HEK293 (cell line): ENCODE data around the gene ACTR6.
A peak's percentile ranks its signal among the peaks of the same experiment; 100 is the strongest.

Source experiments
- BCL11B ChIP-seq: fragments of 450-650 bp; formaldehyde crosslinking; IDR thresholded peaks from 2 replicates; pipeline ENCODE4 v1.5.1; 2016; ENCODE audit warnings: low read depth, missing biosample characterization, missing genetic modification characterization
- BCL6B ChIP-seq: fragments of 450-650 bp; formaldehyde crosslinking; IDR thresholded peaks from 2 replicates; pipeline ENCODE4 v1.5.1; 2017; ENCODE audit warnings: missing biosample characterization, missing genetic modification characterization
- KLF7 ChIP-seq: fragments of 450-650 bp; formaldehyde crosslinking; IDR thresholded peaks from 2 replicates; pipeline ENCODE4 v1.5.1; 2016; ENCODE audit warnings: missing biosample characterization, missing genetic modification characterization, borderline replicate concordance
- KLF8 ChIP-seq: fragments of 450-650 bp; formaldehyde crosslinking; IDR thresholded peaks from 2 replicates; pipeline ENCODE4 v1.5.1; 2016; ENCODE audit warnings: missing biosample characterization, missing genetic modification characterization
- PRDM1 ChIP-seq: fragments of 450-650 bp; formaldehyde crosslinking; IDR thresholded peaks from 2 replicates; pipeline ENCODE4; 2016; ENCODE audit warnings: missing biosample characterization, missing genetic modification characterization
- REST ChIP-seq: fragments of 450-650 bp; formaldehyde crosslinking; IDR thresholded peaks from 2 replicates; pipeline ENCODE4 v1.5.1; 2016; ENCODE audit warnings: missing biosample characterization, missing genetic modification characterization
- ZBTB6 ChIP-seq: fragments of 450-650 bp; formaldehyde crosslinking; IDR thresholded peaks from 2 replicates; pipeline ENCODE4 v1.5.1; 2017; ENCODE audit warnings: missing biosample characterization, missing genetic modification characterization
- ZNF148 ChIP-seq: fragments of 450-650 bp; formaldehyde crosslinking; IDR thresholded peaks from 2 replicates; pipeline ENCODE4 v1.5.0; 2017; ENCODE audit warnings: missing biosample characterization, missing genetic modification characterization, borderline replicate concordance
- ZNF174 ChIP-seq: fragments of 450-650 bp; formaldehyde crosslinking; IDR thresholded peaks from 2 replicates; pipeline ENCODE4 v1.5.0; 2017; ENCODE audit warnings: missing biosample characterization, mild to moderate bottlenecking, missing genetic modification characterization
- ZNF19 ChIP-seq: fragments of 450-650 bp; formaldehyde crosslinking; IDR thresholded peaks from 2 replicates; pipeline ENCODE4; 2016; ENCODE audit warnings: missing biosample characterization, missing genetic modification characterization, low read depth
- ZNF214 ChIP-seq: fragments of 450-650 bp; formaldehyde crosslinking; IDR thresholded peaks from 2 replicates; pipeline ENCODE4 v1.5.1; 2017; ENCODE audit warnings: missing biosample characterization, mild to moderate bottlenecking, missing genetic modification characterization, borderline replicate concordance
- ZNF302 ChIP-seq: fragments of 450-650 bp; formaldehyde crosslinking; IDR thresholded peaks from 2 replicates; pipeline ENCODE4 v1.5.1; 2016; ENCODE audit warnings: missing biosample characterization, missing genetic modification characterization, low read depth
- ZNF416 ChIP-seq: fragments of 450-650 bp; formaldehyde crosslinking; IDR thresholded peaks from 2 replicates; pipeline ENCODE4 v1.5.1; 2016; ENCODE audit warnings: missing biosample characterization, missing genetic modification characterization
- ZNF510 ChIP-seq: fragments of 450-650 bp; formaldehyde crosslinking; IDR thresholded peaks from 2 replicates; pipeline ENCODE4 v1.5.1; 2018; ENCODE audit warnings: mild to moderate bottlenecking, missing genetic modification characterization, missing biosample characterization; ENCODE audit not compliant: insufficient replicate concordance
- ZNF514 ChIP-seq: fragments of 450-650 bp; formaldehyde crosslinking; IDR thresholded peaks from 2 replicates; pipeline ENCODE4 v1.5.1; 2016; ENCODE audit warnings: missing biosample characterization, missing genetic modification characterization
- ZNF639 ChIP-seq: fragments of 450-650 bp; formaldehyde crosslinking; IDR thresholded peaks from 2 replicates; pipeline ENCODE4 v1.5.1; 2016; ENCODE audit warnings: missing biosample characterization, missing genetic modification characterization
- ZNF654 ChIP-seq: fragments of 450-650 bp; formaldehyde crosslinking; IDR thresholded peaks from 2 replicates; pipeline ENCODE4 v1.5.1; 2016; ENCODE audit warnings: low read depth, missing biosample characterization, missing genetic modification characterization
- ZNF677 ChIP-seq: fragments of 450-650 bp; IDR thresholded peaks from 2 replicates; pipeline ENCODE4 v1.5.0; 2018; ENCODE audit warnings: missing biosample characterization, mild to moderate bottlenecking, missing genetic modification characterization, moderate library complexity
- ZNF792 ChIP-seq: fragments of 450-650 bp; formaldehyde crosslinking; IDR thresholded peaks from 2 replicates; pipeline ENCODE4 v1.5.1; 2016; ENCODE audit warnings: missing biosample characterization, missing genetic modification characterization
- ZNF843 ChIP-seq: fragments of 450-650 bp; formaldehyde crosslinking; IDR thresholded peaks from 2 replicates; pipeline ENCODE4 v1.5.1; 2016; ENCODE audit warnings: missing biosample characterization, missing genetic modification characterization
- ZXDB ChIP-seq: fragments of 450-650 bp; formaldehyde crosslinking; IDR thresholded peaks from 2 replicates; pipeline ENCODE4 v1.5.1; 2016; ENCODE audit warnings: missing biosample characterization, missing genetic modification characterization
- TF ChIP-seq, protein P1 (sequence below): fragments of 450-650 bp; formaldehyde crosslinking; IDR thresholded peaks from 2 replicates; pipeline ENCODE4 v1.5.1; 2017; ENCODE audit warnings: missing biosample characterization, missing genetic modification characterization
- TF ChIP-seq, protein P2 (sequence below): fragments of 450-650 bp; formaldehyde crosslinking; IDR thresholded peaks from 2 replicates; pipeline ENCODE4 v1.5.1; 2017; ENCODE audit warnings: missing biosample characterization, missing genetic modification characterization
- TF ChIP-seq, protein P3 (sequence below): fragments of 450-650 bp; formaldehyde crosslinking; optimal IDR thresholded peaks from 2 replicates; pipeline ENCODE3; 2016; ENCODE audit warnings: missing biosample characterization, mild to moderate bottlenecking, missing genetic modification characterization

The ACTR6 gene

GRCh38 chr12:100219328-100220109 lies 18.9 kb downstream of the ACTR6 start (continued):
- TF ChIP-seq, protein P1, sequence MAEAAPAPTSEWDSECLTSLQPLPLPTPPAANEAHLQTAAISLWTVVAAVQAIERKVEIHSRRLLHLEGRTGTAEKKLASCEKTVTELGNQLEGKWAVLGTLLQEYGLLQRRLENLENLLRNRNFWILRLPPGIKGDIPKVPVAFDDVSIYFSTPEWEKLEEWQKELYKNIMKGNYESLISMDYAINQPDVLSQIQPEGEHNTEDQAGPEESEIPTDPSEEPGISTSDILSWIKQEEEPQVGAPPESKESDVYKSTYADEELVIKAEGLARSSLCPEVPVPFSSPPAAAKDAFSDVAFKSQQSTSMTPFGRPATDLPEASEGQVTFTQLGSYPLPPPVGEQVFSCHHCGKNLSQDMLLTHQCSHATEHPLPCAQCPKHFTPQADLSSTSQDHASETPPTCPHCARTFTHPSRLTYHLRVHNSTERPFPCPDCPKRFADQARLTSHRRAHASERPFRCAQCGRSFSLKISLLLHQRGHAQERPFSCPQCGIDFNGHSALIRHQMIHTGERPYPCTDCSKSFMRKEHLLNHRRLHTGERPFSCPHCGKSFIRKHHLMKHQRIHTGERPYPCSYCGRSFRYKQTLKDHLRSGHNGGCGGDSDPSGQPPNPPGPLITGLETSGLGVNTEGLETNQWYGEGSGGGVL (tag by site-specific recombination), result no peak
- peak; percentile 64 for TF ChIP-seq ZXDB (tag by site-specific recombination)
- TF ChIP-seq PRDM1 (tag by site-specific recombination), result no peak
- TF ChIP-seq ZNF510, result no peak
- no peak for TF ChIP-seq ZNF214 (tag by site-specific recombination)
- TF ChIP-seq ZBTB6 (tag by site-specific recombination), result no peak
- TF ChIP-seq, protein P2, sequence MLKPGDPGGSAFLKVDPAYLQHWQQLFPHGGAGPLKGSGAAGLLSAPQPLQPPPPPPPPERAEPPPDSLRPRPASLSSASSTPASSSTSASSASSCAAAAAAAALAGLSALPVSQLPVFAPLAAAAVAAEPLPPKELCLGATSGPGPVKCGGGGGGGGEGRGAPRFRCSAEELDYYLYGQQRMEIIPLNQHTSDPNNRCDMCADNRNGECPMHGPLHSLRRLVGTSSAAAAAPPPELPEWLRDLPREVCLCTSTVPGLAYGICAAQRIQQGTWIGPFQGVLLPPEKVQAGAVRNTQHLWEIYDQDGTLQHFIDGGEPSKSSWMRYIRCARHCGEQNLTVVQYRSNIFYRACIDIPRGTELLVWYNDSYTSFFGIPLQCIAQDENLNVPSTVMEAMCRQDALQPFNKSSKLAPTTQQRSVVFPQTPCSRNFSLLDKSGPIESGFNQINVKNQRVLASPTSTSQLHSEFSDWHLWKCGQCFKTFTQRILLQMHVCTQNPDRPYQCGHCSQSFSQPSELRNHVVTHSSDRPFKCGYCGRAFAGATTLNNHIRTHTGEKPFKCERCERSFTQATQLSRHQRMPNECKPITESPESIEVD, result peak; percentile 93
- no peak for TF ChIP-seq ZNF654 (tag by site-specific recombination)
- no peak for TF ChIP-seq KLF7 (tag by site-specific recombination)
- no peak for TF ChIP-seq ZNF639 (tag by site-specific recombination)
- no peak for TF ChIP-seq ZNF792 (tag by site-specific recombination)
- TF ChIP-seq REST (tag by site-specific recombination), result no peak
- no peak for TF ChIP-seq ZNF677 (tag by site-specific recombination)
- TF ChIP-seq KLF8 (tag by site-specific recombination), result no peak
- TF ChIP-seq, protein P3, sequence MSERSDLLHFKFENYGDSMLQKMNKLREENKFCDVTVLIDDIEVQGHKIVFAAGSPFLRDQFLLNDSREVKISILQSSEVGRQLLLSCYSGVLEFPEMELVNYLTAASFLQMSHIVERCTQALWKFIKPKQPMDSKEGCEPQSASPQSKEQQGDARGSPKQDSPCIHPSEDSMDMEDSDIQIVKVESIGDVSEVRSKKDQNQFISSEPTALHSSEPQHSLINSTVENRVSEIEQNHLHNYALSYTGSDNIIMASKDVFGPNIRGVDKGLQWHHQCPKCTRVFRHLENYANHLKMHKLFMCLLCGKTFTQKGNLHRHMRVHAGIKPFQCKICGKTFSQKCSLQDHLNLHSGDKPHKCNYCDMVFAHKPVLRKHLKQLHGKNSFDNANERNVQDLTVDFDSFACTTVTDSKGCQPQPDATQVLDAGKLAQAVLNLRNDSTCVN (tag by site-specific recombination), result no peak
- TF ChIP-seq ZNF514 (tag by site-specific recombination), result no peak
- TF ChIP-seq ZNF302 (tag by site-specific recombination), result no peak
- no peak for TF ChIP-seq ZNF416 (tag by site-specific recombination)
- no peak for TF ChIP-seq ZNF174 (tag by site-specific recombination)
- peak; percentile 59; the same call in 1 of the 2 replicates for TF ChIP-seq BCL11B (tag by site-specific recombination)
- TF ChIP-seq ZNF19 (tag by site-specific recombination), result no peak
- peak; percentile 86 for TF ChIP-seq ZNF843
- TF ChIP-seq ZNF148 (tag by site-specific recombination), result no peak
- TF ChIP-seq BCL6B, result no peak
